Endodermal cell (in vitro differentiated cells): ENCODE data around the gene REM1. TPM values are rescaled to one million over a fixed set of nuclear protein-coding genes. Genes with fewer than 3 reads are reported as not detected.
A peak's percentile ranks its signal among the peaks of the same experiment; 100 is the strongest.

Source experiments
- DNase-seq: peaks from one replicate; pipeline ENCODE4 v3.0.0-alpha.2; 2017
- H3K27ac ChIP-seq: 2 replicates; pipeline ENCODE4 v1.5.1; 2013; ENCODE audit warnings: mild to moderate bottlenecking, low read depth, low read length, moderate library complexity
- H3K27me3 ChIP-seq: 2 replicates; pipeline ENCODE4 v1.6.1; 2013; ENCODE audit warnings: mild to moderate bottlenecking, low read length, moderate library complexity; ENCODE audit not compliant: insufficient read depth, control insufficient read depth, poor library complexity, severe bottlenecking
- H3K36me3 ChIP-seq: 2 replicates; pipeline ENCODE4 v1.7.0; 2013; ENCODE audit warnings: mild to moderate bottlenecking, low read length, moderate library complexity; ENCODE audit not compliant: control insufficient read depth, insufficient read depth
- H3K4me1 ChIP-seq: one replicate; pipeline ENCODE4 v1.7.0; 2013; ENCODE audit warnings: low read length; ENCODE audit not compliant: control insufficient read depth, insufficient read depth
- H3K4me3 ChIP-seq: 2 replicates; pipeline ENCODE4 v1.5.1; 2013; ENCODE audit warnings: mild to moderate bottlenecking, low read length, moderate library complexity
- H3K9ac ChIP-seq: 2 replicates; pipeline ENCODE4 v1.6.1; 2013; ENCODE audit warnings: mild to moderate bottlenecking, low read length, moderate library complexity; ENCODE audit not compliant: poor library complexity, severe bottlenecking; ENCODE audit errors: extremely low read depth
- H3K9me3 ChIP-seq: 2 replicates; pipeline ENCODE4 v1.6.1; 2013; ENCODE audit warnings: mild to moderate bottlenecking, low read length, moderate library complexity; ENCODE audit not compliant: control insufficient read depth
- H3K27ac Mint-ChIP-seq: 2 replicates; pipeline ENCODE4 v1.8.0; 2020; ENCODE audit warnings: mixed read lengths
- H3K27me3 Mint-ChIP-seq: 2 replicates; pipeline ENCODE4 v1.8.0; 2021; ENCODE audit warnings: mild to moderate bottlenecking, mixed read lengths; ENCODE audit not compliant: insufficient read depth
- H3K36me3 Mint-ChIP-seq: 2 replicates; pipeline ENCODE4 v1.8.0; 2020; ENCODE audit warnings: low read depth, mixed read lengths
- H3K4me1 Mint-ChIP-seq: 2 replicates; pipeline ENCODE4 v1.8.0; 2020; ENCODE audit warnings: mixed read lengths
- H3K4me3 Mint-ChIP-seq: 2 replicates; pipeline ENCODE4 v1.8.0; 2020; ENCODE audit warnings: mild to moderate bottlenecking, moderate library complexity, mixed read lengths
- H3K9me3 Mint-ChIP-seq: 2 replicates; pipeline ENCODE4 v1.8.0; 2020; ENCODE audit warnings: mild to moderate bottlenecking, mixed read lengths
- CTCF ChIP-seq: fragments of 200-600 bp; sonication (generic); conservative IDR thresholded peaks from 2 replicates; pipeline ENCODE4 v1.5.0; 2021; ENCODE audit warnings: antibody characterized with exemption, mild to moderate bottlenecking
- WGBS, 2 experiments: methylation state at CpG; one replicate each; pipeline versions ENCODE4 v1.1.5 to v1.1.7; 2013; ENCODE audit warnings: missing lambda C conversion rate in 2 of 2, mixed read lengths in 1 of 2; ENCODE audit not compliant: insufficient coverage in 1 of 2, insufficient read length in 1 of 2; 5-methylcytosine and 5-hydroxymethylcytosine counted together
- total RNA-seq, 2 donors: library from RNA; stranded (reverse); fragmentation: NEBNext Ultra II Directional in 1 of 2; extraction: Animal tissue kit (Norgen Biotek cat#: 25700) in 1 of 2; gene quantifications; 2 replicates in 1 of 2; 3 replicates in 1 of 2; pipeline ENCODE4 v1.2.1, GENCODE V29; 2021

Gene REM1
- total RNA-seq, 2 donors from 2014 or later, result not detected

- Histone ChIP-seq H3K9me3 (no peaks in the 10 kb centered on the region), H3K27ac (peak within 1 kb of the TSS; percentile 54), H3K4me3 (peak within 1 kb of the TSS; percentile 89), H3K27me3 (no peaks in the 10 kb centered on the region), H3K36me3 (peaks cover 25% of the 10 kb centered on the region), H3K4me1 (peaks cover 6% of the 10 kb centered on the region), H3K9ac (peak within 1 kb of the TSS; percentile 92)
- no peak within 1 kb of the TSS for H3K27ac Mint-ChIP-seq
- H3K36me3 Mint-ChIP-seq, result peaks cover 7% of the 10 kb centered on the region
- 1% methylated on average over 21 to 86 of the region's 86 CpGs for WGBS, 2 experiments
- TF ChIP-seq CTCF, result peak; percentile 100
- H3K9me3 Mint-ChIP-seq, result no peaks in the 10 kb centered on the region
- peaks cover 4% of the 10 kb centered on the region for H3K27me3 Mint-ChIP-seq
- no peaks in the 10 kb centered on the region for H3K4me1 Mint-ChIP-seq
- H3K4me3 Mint-ChIP-seq, result no peak within 1 kb of the TSS
- peak; percentile 96 for DNase-seq
Measured at GRCh38 chr20:31514154-31515071, 39.3 kb downstream of the REM1 start, which contains the start of gene HM13. Gene HM13, plus strand, starts transcription at chr20:31514442. Its CDS starts 110 bp downstream, at chr20:31514552.

GRCh38 chr20:31515072-31515774, 40.1 kb downstream of the REM1 start:
- H3K36me3 Mint-ChIP-seq, result peaks cover 15% of the 10 kb centered on the region
- Histone ChIP-seq H3K4me3 (peak overlapping the region; percentile 89), H3K4me1 (peaks cover 6% of the 10 kb centered on the region), H3K9ac (peak overlapping the region; percentile 92), H3K27ac (no peak overlapping the region), H3K9me3 (no peaks in the 10 kb centered on the region), H3K27me3 (no peaks in the 10 kb centered on the region), H3K36me3 (peaks cover 29% of the 10 kb centered on the region)
- peaks cover 2% of the 10 kb centered on the region for H3K4me1 Mint-ChIP-seq
- TF ChIP-seq CTCF, result no peak
- no peak overlapping the region for H3K4me3 Mint-ChIP-seq
- no peak for DNase-seq
- H3K27me3 Mint-ChIP-seq, result peaks cover 2% of the 10 kb centered on the region
- no peaks in the 10 kb centered on the region for H3K9me3 Mint-ChIP-seq
- H3K27ac Mint-ChIP-seq, result no peak overlapping the region
- WGBS, 2 experiments, result 33 to 38% methylated on average over 1 to 4 of the region's 4 CpGs

- WGBS, 2 experiments, result 84 to 97% methylated on average over 3 of the region's 3 CpGs
- Mint-ChIP-seq H3K36me3 (peaks cover 20% of the 10 kb centered on the region), H3K4me3 (no peak overlapping the region), H3K27ac (no peak overlapping the region), H3K4me1 (peaks cover 7% of the 10 kb centered on the region), H3K27me3 (no peaks in the 10 kb centered on the region), H3K9me3 (no peaks in the 10 kb centered on the region)
- TF ChIP-seq CTCF, result no peak
- no peak overlapping the region for H3K9ac ChIP-seq
- H3K27ac ChIP-seq, result no peak overlapping the region
- DNase-seq, result no peak
- H3K4me3 ChIP-seq, result peak overlapping the region; percentile 89
- H3K9me3 ChIP-seq, result no peaks in the 10 kb centered on the region
- H3K4me1 ChIP-seq, result peaks cover 6% of the 10 kb centered on the region
- peaks cover 30% of the 10 kb centered on the region for H3K36me3 ChIP-seq
- H3K27me3 ChIP-seq, result no peaks in the 10 kb centered on the region
Measured at GRCh38 chr20:31515775-31516107, 40.7 kb downstream of the REM1 start.
